GM19395 (cell line): ENCODE results near the gene IL1B.
"Not testable (repeated sequence)": the region's sequence is repeated elsewhere in the genome, so short reads cannot be mapped to it uniquely, and the experiment has no call there.

Experiments used
- ATAC-seq: cut with Tn5 transposase; IDR thresholded peaks from one replicate; pipeline ENCODE4 v1.9.1; 2021; ENCODE audit warnings: mild to moderate bottlenecking, moderate library complexity; ENCODE audit not compliant: unreplicated experiment

Gene IL1B

DNA sequence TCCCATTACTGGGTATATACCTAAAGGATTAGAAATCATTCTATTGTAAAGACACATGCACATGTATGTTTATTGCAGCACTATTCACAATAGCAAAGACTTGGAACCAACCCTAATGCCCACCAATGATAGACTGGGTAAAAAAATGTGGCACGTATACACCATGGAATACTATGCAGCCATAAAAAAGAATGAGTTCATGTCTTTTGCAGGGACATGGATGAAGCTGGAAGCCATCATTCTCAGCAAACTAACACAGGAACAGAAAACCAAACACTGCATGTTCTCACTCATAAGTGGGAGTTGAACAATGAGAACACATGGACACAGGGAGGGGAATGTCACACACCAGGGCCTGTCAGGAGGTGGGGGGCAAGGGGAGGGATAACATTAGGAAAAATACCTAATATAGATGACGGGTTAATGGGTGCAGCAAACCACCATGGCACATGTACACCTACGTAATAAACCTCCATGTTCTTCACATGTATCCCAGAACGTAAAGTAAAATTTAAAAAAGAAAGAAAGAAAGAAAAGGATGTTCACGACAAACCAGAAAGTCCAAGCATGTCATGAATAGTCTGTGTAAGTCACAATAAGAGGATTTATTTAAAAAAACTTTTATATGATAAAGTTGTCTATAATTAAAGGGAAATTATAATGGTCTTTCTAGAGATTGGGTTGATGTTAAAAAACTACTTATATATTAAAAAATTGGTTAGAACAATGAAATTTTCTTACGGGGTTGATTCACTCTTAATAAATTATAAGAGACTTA is 23.0 kb upstream of the IL1B start:
- not testable (repeated sequence) for ATAC-seq

DNA sequence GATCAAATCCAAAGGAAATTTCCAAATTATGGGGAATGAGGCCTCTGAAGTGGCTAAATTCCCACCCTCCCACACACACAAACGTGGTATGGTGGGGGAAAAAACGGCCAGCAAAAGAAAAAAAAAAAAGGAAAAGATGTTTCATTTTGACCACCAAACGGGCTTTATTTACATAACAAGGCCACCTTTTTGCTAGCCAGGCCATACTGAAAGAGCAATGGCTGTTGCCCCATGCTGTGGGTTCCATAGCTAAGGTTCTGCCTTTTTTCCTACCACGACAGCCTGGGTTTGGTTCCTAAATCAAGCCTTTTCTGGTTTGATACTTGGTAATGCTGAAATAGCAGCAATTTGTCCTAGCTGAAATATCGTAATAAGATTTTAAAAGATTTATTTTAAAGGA is 14.0 kb upstream of the IL1B start:
- ATAC-seq = no peak

DNA sequence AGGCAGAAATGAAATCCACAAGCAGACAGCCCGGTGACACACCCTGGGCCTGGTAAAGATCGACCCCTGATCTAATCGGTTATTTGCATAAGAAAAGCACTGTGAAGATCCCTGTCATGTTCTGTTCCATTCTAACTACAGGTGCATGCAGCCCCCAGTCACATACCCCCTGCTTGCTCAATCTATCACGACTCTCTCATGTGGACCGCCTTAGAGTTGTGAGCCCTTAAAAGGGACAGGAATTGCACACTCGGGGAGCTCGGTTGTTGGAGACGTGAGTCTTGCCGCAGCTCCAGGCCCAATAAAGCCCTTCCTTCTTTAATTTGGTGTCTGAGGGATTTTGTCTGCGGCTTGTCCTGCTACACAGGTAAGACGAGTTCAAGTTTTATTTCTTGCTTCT is 13.4 kb upstream of the IL1B start:
- ATAC-seq = no peak

DNA sequence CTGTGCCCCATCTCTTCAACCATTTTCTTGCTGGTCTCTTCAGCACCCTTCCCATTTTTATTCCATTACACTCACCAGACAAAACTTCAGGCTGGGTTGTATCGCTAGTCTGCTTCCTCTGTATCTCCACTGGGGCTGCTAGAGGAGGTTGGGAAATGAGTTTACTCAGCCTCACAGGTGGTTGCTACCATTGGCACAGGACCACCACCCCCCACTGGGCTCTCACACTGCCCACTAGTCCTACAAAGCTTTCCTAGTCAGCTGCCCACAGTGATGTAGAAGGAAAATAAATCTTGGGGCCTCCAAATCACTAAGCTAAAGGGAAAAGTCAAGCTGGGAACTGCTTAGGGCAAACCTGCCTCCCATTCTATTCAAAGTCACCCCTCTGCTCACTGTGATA is 12.3 kb upstream of the IL1B start:
- ATAC-seq = no peak

DNA sequence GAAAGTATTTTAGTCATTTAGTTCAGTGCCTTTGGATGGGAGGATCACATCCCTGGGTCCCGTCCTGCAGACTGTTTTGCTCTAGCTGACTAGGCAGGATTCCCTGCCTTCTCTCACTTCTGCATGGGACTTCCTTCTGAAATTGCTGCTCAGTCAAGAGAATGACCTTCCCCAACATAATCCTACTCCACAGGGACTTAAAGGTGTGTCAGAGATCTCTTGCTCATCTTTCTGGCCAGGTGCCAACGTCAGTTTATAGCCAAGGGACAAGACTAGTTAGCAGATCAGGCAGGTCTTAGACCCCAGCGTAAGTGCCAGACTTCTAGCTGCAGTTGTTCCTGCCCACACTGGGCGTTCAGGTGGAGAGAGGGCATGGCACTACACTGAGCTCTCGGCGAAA is 9.5 kb upstream of the IL1B start:
- no peak for ATAC-seq

- ATAC-seq = no peak
Measured at GRCh38 chr2:112843836-112844235, 7.3 kb upstream of the IL1B start.

DNA sequence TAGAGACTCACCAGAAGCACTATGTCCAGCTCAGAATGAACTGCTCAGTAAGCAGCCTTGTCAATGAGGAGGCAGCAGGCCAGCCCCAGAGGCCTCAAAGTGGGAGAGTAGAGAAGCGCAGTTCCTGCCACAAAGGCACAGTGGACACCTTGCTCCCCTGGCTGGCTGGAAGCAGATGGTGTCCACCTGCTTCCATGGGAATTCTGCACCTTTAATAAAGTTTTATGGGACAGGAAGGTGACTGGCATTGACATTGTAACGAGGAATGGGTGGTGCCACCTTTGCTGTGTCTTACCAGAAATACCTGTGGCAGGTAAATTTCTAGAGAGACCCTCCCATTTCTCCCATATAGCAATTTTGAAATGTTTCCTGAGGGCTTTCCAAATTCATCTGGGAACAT is 6.7 kb upstream of the IL1B start:
- ATAC-seq = no peak

DNA sequence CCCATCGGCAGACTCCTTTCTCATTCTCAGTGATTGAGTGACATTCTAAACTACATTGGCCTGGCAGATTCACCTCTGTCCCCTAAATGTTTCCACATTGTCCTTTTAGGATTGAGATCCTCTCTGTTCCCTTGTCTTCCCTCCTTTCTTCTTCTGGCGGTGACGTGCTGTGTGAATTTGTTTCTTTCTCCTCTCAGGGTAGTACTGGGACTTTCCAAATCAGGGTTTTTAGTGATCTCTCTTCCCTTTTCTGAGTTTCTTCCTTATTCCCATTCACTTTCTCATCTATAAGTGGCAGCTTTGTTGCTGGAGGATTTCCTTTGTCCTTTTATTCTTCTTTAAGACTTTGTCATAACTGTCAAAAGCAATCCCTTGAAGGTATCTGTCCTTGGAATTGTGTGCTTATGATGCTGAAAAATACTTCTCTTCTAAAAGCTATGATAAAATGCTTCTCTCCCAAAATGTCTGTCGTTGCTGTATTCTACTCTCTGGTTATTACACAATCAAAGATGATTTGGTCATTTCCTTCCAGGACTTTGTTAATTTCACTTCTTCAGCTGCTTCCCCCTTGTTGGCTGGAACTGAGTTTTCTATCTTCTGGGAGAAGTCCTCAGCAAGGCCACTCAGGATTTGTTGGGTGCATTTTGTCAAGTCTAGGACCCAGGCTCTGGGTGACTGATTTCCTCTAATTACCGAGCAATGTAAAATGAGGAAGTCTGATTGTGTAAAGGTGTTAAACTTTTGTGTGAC is 4.9 kb upstream of the IL1B start:
- ATAC-seq = no peak

GRCh38 chr2:112840068-112840445 is 3.5 kb upstream of the IL1B start:
- no peak for ATAC-seq

DNA sequence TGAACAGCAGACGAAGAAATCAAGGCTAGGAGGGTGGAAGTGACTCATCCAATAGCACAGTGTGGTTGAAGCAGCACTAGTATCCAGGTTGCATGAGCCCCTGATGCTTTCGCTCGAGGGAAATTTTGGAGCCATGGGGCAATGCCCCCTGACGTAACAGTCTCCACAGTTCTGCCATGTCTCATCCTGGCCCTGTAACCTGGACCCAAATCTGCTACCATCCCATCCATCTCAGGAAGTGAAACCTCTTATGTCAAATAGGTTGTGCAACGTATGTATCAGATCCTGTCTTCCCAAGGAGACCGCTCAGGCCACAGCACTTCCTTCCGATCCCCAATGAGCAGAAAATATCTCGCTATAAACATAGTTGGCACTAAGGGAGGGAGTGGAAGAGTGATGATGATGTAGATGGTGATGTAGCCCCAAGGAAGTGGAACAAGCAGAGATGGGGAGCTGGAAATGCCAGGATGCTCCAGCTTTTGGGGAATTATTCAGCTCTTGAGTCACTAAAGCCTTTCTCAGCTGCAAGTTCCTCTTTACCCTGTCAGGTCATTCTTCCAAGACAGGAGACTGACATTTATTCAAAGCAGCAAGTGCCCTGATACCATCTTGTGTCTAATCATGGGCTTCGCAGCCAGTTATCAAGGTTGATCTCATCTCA is 3.0 kb upstream of the IL1B start:
- ATAC-seq = no peak

DNA sequence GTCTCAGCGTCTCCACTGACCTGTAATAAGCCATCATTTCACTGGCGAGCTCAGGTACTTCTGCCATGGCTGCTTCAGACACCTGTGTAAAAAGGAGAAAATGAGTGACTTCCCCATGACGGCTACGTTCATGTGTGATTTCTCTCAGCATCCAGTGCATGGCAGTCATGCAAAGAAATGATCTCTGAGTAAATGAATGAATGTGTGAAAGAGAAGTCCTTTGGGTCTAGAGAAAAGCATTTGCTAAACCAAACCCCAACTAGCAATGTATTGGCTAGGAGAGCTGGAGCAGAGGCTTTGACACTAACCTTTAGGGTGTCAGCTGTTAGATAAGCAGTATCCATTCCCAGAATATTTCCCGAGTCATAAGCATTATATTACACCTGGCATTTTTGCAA is 417 bp downstream of the IL1B start:
- no peak for ATAC-seq

DNA sequence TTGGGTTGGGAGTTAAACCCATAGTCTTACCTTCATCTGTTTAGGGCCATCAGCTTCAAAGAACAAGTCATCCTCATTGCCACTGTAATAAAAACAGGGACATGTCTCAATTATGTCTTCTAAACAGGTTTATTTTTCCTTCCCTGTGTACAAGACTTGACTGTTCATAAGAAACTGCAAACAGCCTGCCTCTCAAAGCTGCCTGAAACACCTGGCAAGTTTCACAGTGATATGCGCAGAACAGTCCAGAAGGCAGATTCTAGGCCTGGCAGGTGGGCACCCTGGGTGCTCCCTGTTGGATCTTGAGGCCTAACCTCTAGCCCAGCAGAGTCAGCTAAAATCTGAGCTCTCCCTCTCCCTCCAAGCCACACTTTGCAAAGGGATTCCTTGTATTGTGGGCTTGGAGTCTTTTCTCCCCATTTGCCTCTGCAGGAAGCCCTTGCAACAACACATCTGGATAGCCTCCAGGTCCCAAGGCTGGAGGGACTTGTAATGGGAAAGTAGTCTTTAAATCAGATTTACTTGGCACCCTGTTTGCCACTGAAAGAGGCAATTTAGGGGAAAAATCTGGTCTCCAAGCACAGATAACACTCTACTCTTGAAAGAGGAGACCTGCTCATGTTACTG is 930 bp downstream of the IL1B start:
- ATAC-seq = no peak

DNA sequence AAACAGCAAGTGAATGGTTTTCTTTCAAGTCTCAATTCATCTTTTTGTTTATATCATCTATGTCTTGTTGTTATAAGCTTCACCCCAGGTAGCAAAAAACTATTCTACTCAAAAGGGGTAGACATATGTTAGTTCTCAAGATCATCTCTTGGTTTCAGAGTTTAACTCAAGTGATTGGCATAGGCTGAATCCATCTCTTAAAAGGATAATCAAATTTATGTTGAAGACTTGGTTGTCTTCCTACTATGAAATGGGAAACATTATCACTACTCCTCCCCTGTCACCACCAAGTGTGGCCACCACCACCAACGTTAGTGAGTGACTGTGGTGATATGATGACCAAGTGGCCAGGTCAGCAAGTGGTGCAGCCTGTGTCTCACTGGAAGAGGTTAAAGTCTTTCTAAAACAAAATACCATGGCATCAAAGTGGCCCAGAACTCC is 1.5 kb downstream of the IL1B start:
- ATAC-seq = no peak

DNA sequence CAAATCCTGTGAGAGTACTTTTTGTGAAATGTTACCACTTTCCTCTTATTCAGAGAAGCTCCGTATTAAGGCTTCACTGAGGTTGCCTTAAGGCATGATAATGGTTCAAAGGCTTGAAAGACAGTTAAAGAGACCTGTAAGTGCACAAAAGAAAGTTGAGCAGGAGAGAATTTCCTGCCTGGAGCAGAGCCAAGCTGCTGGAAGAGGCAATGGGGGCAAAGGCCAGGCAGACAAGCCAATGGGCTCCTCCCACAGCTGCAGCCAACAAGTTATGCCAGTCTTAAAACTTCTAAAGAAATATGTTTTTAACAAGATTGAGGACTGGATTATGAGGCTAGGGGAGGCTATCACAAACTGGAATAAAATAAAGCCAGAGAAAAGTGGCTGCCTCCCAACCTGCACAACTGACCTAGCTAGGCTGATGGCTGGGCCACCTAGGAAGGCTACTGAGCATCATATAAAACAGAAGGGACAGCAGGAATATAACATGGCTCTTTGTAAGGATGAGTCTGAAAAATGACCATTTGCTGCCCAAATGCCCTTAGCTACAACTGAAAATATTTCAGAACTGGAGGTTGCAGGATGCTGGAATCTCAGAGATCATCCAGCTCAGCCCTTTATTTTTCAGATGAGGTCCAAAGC is 2.1 kb downstream of the IL1B start:
- ATAC-seq = no peak

DNA sequence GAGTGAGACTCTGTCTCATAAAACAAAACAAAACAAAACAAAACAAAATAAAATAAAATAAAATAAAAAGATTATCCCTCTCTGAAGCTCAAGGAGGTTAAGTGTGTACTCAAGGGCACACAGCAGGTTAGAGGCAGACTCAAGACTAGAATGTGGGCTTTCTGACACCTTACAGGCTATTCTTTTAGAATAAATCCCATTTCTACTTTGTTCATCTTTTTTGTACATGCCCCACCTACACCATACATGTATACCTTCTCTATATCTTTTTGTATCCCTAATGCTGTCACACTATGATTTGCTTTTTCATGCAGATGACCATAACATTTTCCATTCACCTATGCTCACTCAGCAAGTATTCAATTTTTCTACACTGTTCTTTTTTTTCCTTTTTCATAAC is 2.6 kb downstream of the IL1B start:
- ATAC-seq = no peak

DNA sequence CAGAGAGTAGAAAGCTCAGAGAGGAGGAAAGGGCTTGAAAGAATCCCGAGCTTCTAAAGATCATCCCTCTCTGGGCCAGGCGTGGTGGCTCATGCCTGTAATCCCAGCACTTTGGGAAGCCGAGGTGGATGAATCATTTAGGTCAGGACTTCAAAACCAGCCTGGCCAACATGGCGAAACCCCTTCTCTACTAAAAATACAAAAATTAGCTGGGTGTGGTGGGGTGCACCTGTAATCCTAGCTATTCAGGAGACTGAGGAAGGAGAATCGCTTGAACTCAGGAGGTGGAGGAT is 3.0 kb downstream of the IL1B start:
- not testable (repeated sequence) for ATAC-seq

GRCh38 chr2:112832841-112833638 is 3.5 kb downstream of the IL1B start:
- no peak for ATAC-seq

DNA sequence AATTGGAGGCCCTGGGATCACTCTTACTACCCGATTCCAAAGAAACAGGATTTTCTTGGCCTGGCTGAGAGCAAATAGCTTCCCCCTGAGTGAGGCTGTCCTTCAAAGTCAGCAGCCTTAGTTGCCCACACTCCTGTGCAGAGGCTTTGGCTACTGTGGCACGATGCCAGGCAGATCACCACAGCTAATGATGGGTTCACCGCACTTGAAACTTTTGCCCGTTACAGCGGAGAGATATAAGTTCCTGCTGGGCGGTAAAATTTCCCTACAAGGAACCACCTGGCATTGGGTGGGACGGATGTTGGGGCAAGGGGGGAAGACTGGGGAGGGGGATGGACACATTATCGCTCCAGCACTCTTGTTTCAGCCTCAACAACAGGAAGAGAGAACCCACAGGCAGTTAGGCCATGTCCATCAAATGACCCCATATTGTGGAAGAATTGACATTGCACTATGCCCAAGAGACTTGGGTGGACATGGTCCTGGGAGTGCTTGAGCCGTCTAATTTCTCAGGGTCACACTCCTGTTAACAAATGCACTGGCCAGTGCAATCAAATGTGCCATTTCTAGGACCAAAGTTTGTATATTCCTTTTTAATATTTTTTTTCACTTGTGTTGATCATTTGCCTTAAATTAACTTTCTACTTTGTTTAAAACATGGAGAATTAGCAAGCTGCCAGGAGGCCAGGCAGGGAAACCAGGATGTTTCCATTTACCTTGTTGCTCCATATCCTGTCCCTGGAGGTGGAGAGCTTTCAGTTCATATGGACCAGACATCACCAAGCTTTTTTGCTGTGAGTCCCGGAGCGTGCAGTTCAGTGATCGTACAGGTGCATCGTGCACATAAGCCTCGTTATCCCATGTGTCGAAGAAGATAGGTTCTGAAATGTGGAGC is 4.4 kb downstream of the IL1B start:
- ATAC-seq = no peak

GRCh38 chr2:112831513-112831845 is 5.1 kb downstream of the IL1B start:
- no peak for ATAC-seq
